Activated CD8-positive, alpha-beta memory T cell treated with anti-CD3 and anti-CD28 coated beads, Interleukin-2, amount 10 ng/mL, durations not matched to agents 7 days and 5 days (primary cell): Measurements from ENCODE around the gene CRB3. TPM values are rescaled to one million over a fixed set of nuclear protein-coding genes. Genes with fewer than 3 reads are reported as not detected.

Experiments used
- ATAC-seq: fragments of 150-1000 bp; cut with Tn5 transposase; one replicate; pipeline ENCODE4 v1.10.0; 2021; ENCODE audit warnings: moderate library complexity
- CTCF ChIA-PET: fragments of 350-600 bp; sonication (Branson Sonifier 250); formaldehyde crosslinking; loops from one replicate; lab custom pipeline; 2021; ENCODE audit warnings: antibody characterized with exemption; lab: Charles Lee
- DNase-seq: peaks from one replicate; pipeline ENCODE4 v3.0.0-alpha.2; 2020
- H3K27ac Mint-ChIP-seq: one replicate; pipeline ENCODE4 v1.8.0; 2021; ENCODE audit warnings: mild to moderate bottlenecking, mixed read lengths
- H3K27me3 Mint-ChIP-seq: one replicate; pipeline ENCODE4 v1.8.0; 2021; ENCODE audit warnings: mixed read lengths
- H3K36me3 Mint-ChIP-seq: one replicate; pipeline ENCODE4 v1.8.0; 2021; ENCODE audit warnings: mild to moderate bottlenecking, mixed read lengths
- H3K4me1 Mint-ChIP-seq: one replicate; pipeline ENCODE4 v1.8.0; 2021; ENCODE audit warnings: mixed read lengths
- H3K4me3 Mint-ChIP-seq: one replicate; pipeline ENCODE4 v1.8.0; 2021; ENCODE audit warnings: mild to moderate bottlenecking, moderate library complexity, mixed read lengths
- H3K9me3 Mint-ChIP-seq: one replicate; pipeline ENCODE4 v1.8.0; 2022; ENCODE audit warnings: low read depth, mixed read lengths
- total RNA-seq, 2 experiments: library from RNA; stranded (reverse); gene quantifications; one replicate each; pipeline ENCODE4 v1.2.3, GENCODE V29; 2021

CRB3 gene
- total RNA-seq, 2 experiments from 2014 or later = 0.45 to 0.55 TPM

DNA sequence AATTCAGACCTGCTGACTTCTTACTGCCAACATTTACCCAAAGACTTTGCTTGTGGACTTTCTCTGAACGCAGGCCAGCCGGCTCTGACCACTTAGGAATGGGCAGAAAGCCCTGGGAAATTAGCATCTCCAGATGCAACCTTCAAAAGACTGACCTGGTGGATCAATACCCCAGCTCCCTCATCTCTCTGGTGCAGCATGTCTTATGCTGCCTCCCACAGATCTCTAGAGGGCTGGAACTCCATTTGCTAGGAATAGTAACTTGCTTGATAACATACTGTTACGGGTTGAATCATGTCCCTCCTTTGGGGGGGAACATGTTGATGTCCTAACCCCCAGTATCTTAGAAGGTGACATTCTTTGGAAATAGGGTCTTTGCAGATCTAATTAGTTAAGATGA, 17.6 kb upstream of the CRB3 start:
- no peak overlapping the region for H3K4me3 Mint-ChIP-seq
- ATAC-seq = no peak

GRCh38 chr19:6448045-6448444, 16.0 kb upstream of the CRB3 start:
- H3K9me3 Mint-ChIP-seq = no peaks in the 10 kb centered on the region
- DNase-seq = no peak
- H3K4me3 Mint-ChIP-seq = no peak overlapping the region
- no peak overlapping the region for H3K27ac Mint-ChIP-seq
- no peaks in the 10 kb centered on the region for H3K27me3 Mint-ChIP-seq
- no peaks in the 10 kb centered on the region for H3K4me1 Mint-ChIP-seq
- H3K36me3 Mint-ChIP-seq = peaks cover 14% of the 10 kb centered on the region
- CTCF ChIA-PET = no interaction called here
- ATAC-seq = no peak

More for the DNA sequence above, 17.6 kb upstream of the CRB3 start:
- Mint-ChIP-seq H3K27ac (no peak overlapping the region), H3K4me1 (no peaks in the 10 kb centered on the region), H3K36me3 (peaks cover 5% of the 10 kb centered on the region), H3K9me3 (no peaks in the 10 kb centered on the region), H3K27me3 (no peaks in the 10 kb centered on the region)
- DNase-seq = no peak
- CTCF ChIA-PET = no interaction called here

DNA sequence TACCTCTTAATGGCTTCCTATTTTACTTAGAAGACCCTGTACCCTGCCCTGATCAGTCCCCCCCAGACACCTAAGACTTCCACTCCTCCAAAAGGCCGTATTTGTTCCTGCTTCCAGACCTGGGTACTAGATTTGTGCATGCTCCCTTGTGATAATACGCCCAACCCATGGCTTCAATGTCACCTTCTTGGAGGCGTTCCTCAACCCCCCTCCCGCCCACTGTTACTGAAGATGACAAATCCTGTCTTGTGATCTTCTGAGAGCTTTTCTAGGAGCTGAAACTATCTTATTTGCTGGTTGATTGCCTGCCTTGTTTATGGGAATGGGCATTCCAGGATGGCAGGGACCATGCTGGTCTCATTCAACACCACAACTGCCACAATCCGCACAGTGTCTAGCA, 13.9 kb upstream of the CRB3 start:
- CTCF ChIA-PET = no interaction called here
- Mint-ChIP-seq H3K36me3 (peaks cover 32% of the 10 kb centered on the region), H3K27ac (no peak overlapping the region), H3K27me3 (no peaks in the 10 kb centered on the region), H3K9me3 (peaks cover 2% of the 10 kb centered on the region), H3K4me3 (no peak overlapping the region), H3K4me1 (no peaks in the 10 kb centered on the region)
- ATAC-seq (no peak), DNase-seq (no peak)

GRCh38 chr19:6451583-6452222, 12.4 kb upstream of the CRB3 start:
- peaks cover 42% of the 10 kb centered on the region for H3K36me3 Mint-ChIP-seq
- H3K4me3 Mint-ChIP-seq = no peak overlapping the region
- CTCF ChIA-PET = no interaction called here
- H3K27ac Mint-ChIP-seq = no peak overlapping the region
- H3K9me3 Mint-ChIP-seq = peaks cover 2% of the 10 kb centered on the region
- no peak for ATAC-seq
- no peaks in the 10 kb centered on the region for H3K27me3 Mint-ChIP-seq
- no peaks in the 10 kb centered on the region for H3K4me1 Mint-ChIP-seq
- DNase-seq = no peak

DNA sequence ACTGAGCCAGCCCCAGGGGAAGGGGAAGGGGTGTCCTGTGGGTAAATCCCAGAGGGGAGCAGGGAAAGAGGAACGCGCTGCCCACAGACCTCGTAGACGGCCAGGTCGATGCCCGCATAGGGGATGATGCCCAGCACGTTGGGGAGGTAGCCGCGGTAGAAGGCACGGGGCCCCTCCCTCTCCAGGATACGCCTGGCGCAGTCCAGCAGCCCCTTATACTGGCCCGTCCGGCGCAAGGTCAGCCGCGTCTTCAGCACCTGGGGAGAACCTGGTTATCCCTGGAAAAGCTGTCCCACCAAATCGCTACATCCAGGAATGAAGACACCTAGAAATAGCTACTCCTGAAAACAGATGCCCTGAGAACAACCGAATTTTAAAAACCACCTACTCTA, 11.9 kb upstream of the CRB3 start:
- no peaks in the 10 kb centered on the region for H3K4me1 Mint-ChIP-seq
- H3K36me3 Mint-ChIP-seq = peaks cover 42% of the 10 kb centered on the region
- no peaks in the 10 kb centered on the region for H3K27me3 Mint-ChIP-seq
- no peak for DNase-seq
- H3K4me3 Mint-ChIP-seq = no peak overlapping the region
- H3K9me3 Mint-ChIP-seq = peaks cover 2% of the 10 kb centered on the region
- ATAC-seq = no peak
- H3K27ac Mint-ChIP-seq = no peak overlapping the region
- CTCF ChIA-PET = no interaction called here

GRCh38 chr19:6452899-6453298, 11.2 kb upstream of the CRB3 start:
- H3K27me3 Mint-ChIP-seq = no peaks in the 10 kb centered on the region
- CTCF ChIA-PET = interaction anchor here (0.6 to 1.0 kb wide), 2 partner anchors 42 to 51 kb away, joined by 3 to 4 read pairs; no protein-coding TSS in a partner anchor
- H3K4me1 Mint-ChIP-seq = no peaks in the 10 kb centered on the region
- no peak for ATAC-seq
- H3K36me3 Mint-ChIP-seq = peaks cover 42% of the 10 kb centered on the region
- peaks cover 2% of the 10 kb centered on the region for H3K9me3 Mint-ChIP-seq
- H3K4me3 Mint-ChIP-seq = no peak overlapping the region
- no peak overlapping the region for H3K27ac Mint-ChIP-seq
- no peak for DNase-seq

DNA sequence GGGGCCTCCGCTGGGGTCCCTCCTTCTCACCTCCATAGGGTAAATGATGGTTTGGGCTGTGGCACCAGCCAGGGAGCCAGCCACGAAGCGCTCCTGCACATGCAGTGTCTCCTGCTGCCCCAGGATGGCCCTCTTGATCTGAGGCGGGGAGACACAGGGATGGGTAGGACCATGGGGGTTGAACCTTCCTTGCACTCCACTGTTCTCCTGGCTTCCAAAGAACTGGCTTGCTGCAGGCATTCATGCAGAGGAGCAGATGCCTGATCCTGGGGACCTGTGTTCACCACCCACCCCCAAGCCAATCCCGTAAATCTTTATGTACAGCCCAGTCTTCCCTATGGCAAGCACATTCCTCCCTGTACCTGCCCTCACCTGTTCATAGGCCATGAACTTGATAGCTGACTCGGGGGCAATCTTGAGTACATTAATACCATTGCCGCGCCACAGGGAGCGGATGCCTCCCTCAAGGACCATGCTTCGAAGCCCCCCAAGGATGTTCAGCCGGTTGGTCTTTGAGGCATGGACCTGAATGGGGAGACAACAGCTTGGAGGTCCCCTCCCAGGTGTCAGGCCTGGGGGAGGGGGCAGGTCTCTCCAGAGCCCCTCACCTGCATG, 10.0 kb upstream of the CRB3 start:
- Mint-ChIP-seq H3K4me3 (no peak overlapping the region), H3K9me3 (peaks cover 2% of the 10 kb centered on the region), H3K27me3 (no peaks in the 10 kb centered on the region), H3K36me3 (peaks cover 42% of the 10 kb centered on the region), H3K27ac (no peak overlapping the region), H3K4me1 (peaks cover 10% of the 10 kb centered on the region)
- ATAC-seq (no peak), DNase-seq (no peak)
- CTCF ChIA-PET = interaction anchor here (1.3 kb wide), 1 partner anchor 63 kb away, joined by 3 read pairs; no protein-coding TSS in a partner anchor

- no peaks in the 10 kb centered on the region for H3K27me3 Mint-ChIP-seq
- H3K27ac Mint-ChIP-seq = no peak overlapping the region
- H3K4me3 Mint-ChIP-seq = no peak overlapping the region
- H3K36me3 Mint-ChIP-seq = peaks cover 41% of the 10 kb centered on the region
- DNase-seq = no peak
- H3K9me3 Mint-ChIP-seq = peaks cover 2% of the 10 kb centered on the region
- peaks cover 16% of the 10 kb centered on the region for H3K4me1 Mint-ChIP-seq
- ATAC-seq = no peak
- CTCF ChIA-PET = no interaction called here
Measured at GRCh38 chr19:6455924-6456323, 8.1 kb upstream of the CRB3 start.

DNA sequence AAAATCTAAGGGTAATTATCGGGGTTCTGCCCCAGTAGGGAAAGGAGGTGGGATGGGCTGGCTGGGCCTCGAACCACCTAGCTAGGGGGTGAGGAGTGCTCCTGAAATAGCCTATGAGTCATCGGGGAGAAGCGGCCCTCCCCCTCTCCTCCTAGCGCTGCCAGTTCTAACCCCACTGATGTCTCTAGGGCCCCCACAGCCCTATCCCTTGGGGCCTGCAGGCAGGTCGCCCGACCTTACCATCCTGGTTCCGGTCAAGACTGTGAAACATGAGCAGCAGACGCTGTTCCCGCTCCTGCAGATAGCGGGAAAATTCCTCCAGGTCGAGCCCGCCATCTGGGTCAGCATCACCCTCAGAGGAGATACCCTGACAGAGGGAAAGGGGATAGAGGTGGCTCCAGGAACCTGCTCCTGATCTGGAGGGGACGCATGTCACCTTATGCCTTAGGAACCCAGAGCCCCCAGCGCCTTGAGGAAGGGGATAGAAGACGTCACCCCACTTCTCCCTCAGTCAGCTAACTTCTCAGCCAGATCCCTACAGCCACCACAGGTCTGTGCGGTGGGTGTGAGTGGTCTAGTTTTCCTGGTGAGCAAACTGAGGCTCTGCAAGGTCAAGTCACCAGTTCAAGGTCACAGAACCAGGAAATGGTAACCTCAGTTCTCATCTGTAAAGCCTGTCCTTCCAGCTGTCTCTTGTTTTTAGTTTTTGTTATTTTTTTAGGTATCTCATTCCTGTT, 5.9 kb upstream of the CRB3 start:
- Mint-ChIP-seq H3K27me3 (no peaks in the 10 kb centered on the region), H3K27ac (peak overlapping the region; percentile 72), H3K4me3 (peak overlapping the region; percentile 78), H3K36me3 (peaks cover 30% of the 10 kb centered on the region), H3K4me1 (peaks cover 16% of the 10 kb centered on the region), H3K9me3 (peaks cover 2% of the 10 kb centered on the region)
- CTCF ChIA-PET = interaction anchor here (1.1 to 1.8 kb wide), 2 partner anchors 24 to 33 kb away, joined by 4 to 7 read pairs; partner anchors contain the start of genes DENND1C and KHSRP
- ATAC-seq = no peak
- no peak for DNase-seq

DNA sequence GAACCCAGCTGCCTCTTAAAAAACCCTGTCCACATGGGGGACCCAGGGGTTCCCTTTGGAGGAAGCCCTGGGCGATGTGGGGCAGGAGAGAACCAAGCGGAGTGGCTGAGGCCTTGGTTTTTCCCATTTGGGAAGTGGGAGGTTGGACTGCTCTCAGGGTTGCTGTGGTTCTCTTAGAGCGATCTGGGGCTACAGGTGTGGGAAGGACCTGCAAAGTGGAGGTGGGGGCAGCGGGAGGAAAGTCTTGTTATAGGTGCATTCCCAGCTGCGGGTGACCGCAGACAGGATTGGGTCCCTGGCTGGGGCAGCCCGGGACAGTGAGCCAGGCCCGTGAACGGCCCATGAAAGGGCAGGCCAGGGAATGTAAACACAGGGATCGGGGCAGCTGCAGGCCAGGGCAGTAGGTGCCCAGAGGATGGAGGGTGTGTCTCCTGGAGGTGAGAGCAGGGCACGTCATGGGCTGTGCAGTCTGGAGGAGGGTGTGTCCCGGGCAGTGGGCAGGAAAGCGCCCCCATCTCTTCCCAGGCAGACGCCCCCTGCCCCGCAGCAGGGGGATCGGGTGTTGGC, 5.3 kb upstream of the CRB3 start:
- Mint-ChIP-seq H3K27me3 (no peaks in the 10 kb centered on the region), H3K27ac (peak overlapping the region; percentile 72), H3K4me1 (peaks cover 16% of the 10 kb centered on the region), H3K4me3 (peak overlapping the region; percentile 78), H3K9me3 (peaks cover 2% of the 10 kb centered on the region), H3K36me3 (peaks cover 25% of the 10 kb centered on the region)
- CTCF ChIA-PET = interaction anchor here (1.1 to 1.8 kb wide), 4 partner anchors 23 to 34 kb away, joined by 3 to 7 read pairs (median 4); partner anchors contain the start of genes DENND1C and KHSRP
- DNase-seq (no peak), ATAC-seq (no peak)

- H3K9me3 Mint-ChIP-seq = no peaks in the 10 kb centered on the region
- DNase-seq = peak; percentile 79
- H3K4me1 Mint-ChIP-seq = peaks cover 19% of the 10 kb centered on the region
- peak within 1 kb of the TSS; percentile 79 for H3K27ac Mint-ChIP-seq
- ATAC-seq = peak; percentile 45
- no peaks in the 10 kb centered on the region for H3K27me3 Mint-ChIP-seq
- CTCF ChIA-PET = interaction anchor here (1.1 to 1.8 kb wide), 4 partner anchors 22 to 34 kb away, joined by 3 to 7 read pairs (median 4); partner anchors contain the start of genes DENND1C and KHSRP
- peaks cover 19% of the 10 kb centered on the region for H3K36me3 Mint-ChIP-seq
- H3K4me3 Mint-ChIP-seq = peak within 1 kb of the TSS; percentile 85
Measured at GRCh38 chr19:6459262-6460098, 4.6 kb upstream of the CRB3 start, which contains the start of gene SLC25A23. SLC25A23 (minus strand) TSS chr19:6459792; CDS start chr19:6459628, 164 bp downstream.

GRCh38 chr19:6460099-6460884, 3.8 kb upstream of the CRB3 start:
- H3K27ac Mint-ChIP-seq = peak overlapping the region; percentile 79
- no peaks in the 10 kb centered on the region for H3K9me3 Mint-ChIP-seq
- no peaks in the 10 kb centered on the region for H3K27me3 Mint-ChIP-seq
- ATAC-seq (peak; percentile 85), DNase-seq (peak; percentile 98)
- peaks cover 11% of the 10 kb centered on the region for H3K36me3 Mint-ChIP-seq
- H3K4me1 Mint-ChIP-seq = peaks cover 19% of the 10 kb centered on the region
- CTCF ChIA-PET = interaction anchor here (0.7 to 1.8 kb wide), 4 partner anchors 22 to 318 kb away, joined by 3 to 7 read pairs (median 4); partner anchors contain the start of gene DENND1C
- H3K4me3 Mint-ChIP-seq = peak overlapping the region; percentile 85
